Keratinocyte (primary cell): ENCODE measurements around the gene SMIM35. TPM values are rescaled to one million over a fixed set of nuclear protein-coding genes. Genes with fewer than 3 reads are reported as not detected.

ENCODE experiments used
- DNase-seq: peaks from one replicate; pipeline ENCODE4 v3.0.0-alpha.2; 2011; ENCODE audit warnings: low read depth, missing footprints, low spot score
- FAIRE-seq: peaks from 2 replicates; lab custom pipeline; 2011; peaks lifted over from hg19 to GRCh38; lab: Jason Lieb, UNC
- H2AFZ ChIP-seq: 2 replicates; pipeline ENCODE4 v1.6.0; 2012; ENCODE audit warnings: low read length, control low read depth, inconsistent platforms; ENCODE audit not compliant: control insufficient read depth
- H3K27ac ChIP-seq: 2 replicates; pipeline ENCODE4 v1.5.1; 2011; ENCODE audit warnings: low read length; ENCODE audit not compliant: control insufficient read depth, insufficient read depth
- H3K27me3 ChIP-seq: 3 replicates; pipeline ENCODE4 v1.6.0; 2011; ENCODE audit warnings: low read length; ENCODE audit not compliant: control insufficient read depth, insufficient read depth; ENCODE audit errors: extremely low read depth
- H3K36me3 ChIP-seq, 2 experiments: 2 replicates in 1 of 2; 3 replicates in 1 of 2; pipeline ENCODE4 v1.5.1; 2011; ENCODE audit warnings: low read length in 2 of 2, mild to moderate bottlenecking in 1 of 2; ENCODE audit not compliant: control insufficient read depth in 2 of 2, insufficient read depth in 2 of 2; ENCODE audit errors: extremely low read depth in 1 of 2
- H3K4me1 ChIP-seq: 3 replicates; pipeline ENCODE4 v1.5.1; 2011; ENCODE audit warnings: low read length; ENCODE audit not compliant: control insufficient read depth, insufficient read depth; ENCODE audit errors: extremely low read depth
- H3K4me2 ChIP-seq: 3 replicates; pipeline ENCODE4 v1.6.0; 2011; ENCODE audit warnings: low read depth, low read length; ENCODE audit not compliant: control insufficient read depth, insufficient read depth; ENCODE audit errors: extremely low read depth
- H3K4me3 ChIP-seq, 3 experiments: fragments of 200-600 bp in 1 of 3; sonication (generic) in 1 of 3; 2 replicates in 2 of 3; 3 replicates in 1 of 3; pipeline ENCODE4 v1.5.1; 2011 to 2016; ENCODE audit warnings: low read length in 3 of 3, mild to moderate bottlenecking in 3 of 3, control low read depth in 2 of 3, inconsistent platforms in 1 of 3, low read depth in 1 of 3, mixed read lengths in 1 of 3, mixed run types in 1 of 3, moderate library complexity in 1 of 3; ENCODE audit not compliant: control insufficient read depth in 2 of 3, insufficient read depth in 2 of 3; ENCODE audit errors: extremely low read depth in 1 of 3
- H3K79me2 ChIP-seq: 2 replicates; pipeline ENCODE4 v1.6.0; 2012; ENCODE audit warnings: low read length; ENCODE audit not compliant: control insufficient read depth, insufficient read depth
- H3K9ac ChIP-seq: 3 replicates; pipeline ENCODE4 v1.6.0; 2011; ENCODE audit warnings: low read length; ENCODE audit not compliant: control insufficient read depth, insufficient read depth; ENCODE audit errors: extremely low read depth
- H3K9me1 ChIP-seq: 3 replicates; pipeline ENCODE4 v1.6.0; 2011; ENCODE audit warnings: low read length; ENCODE audit not compliant: control insufficient read depth, insufficient read depth; ENCODE audit errors: extremely low read depth
- H3K9me3 ChIP-seq: 2 replicates; pipeline ENCODE4 v1.5.1; 2012; ENCODE audit warnings: low read depth, low read length; ENCODE audit not compliant: control insufficient read depth
- H4K20me1 ChIP-seq: 3 replicates; pipeline ENCODE4 v1.6.0; 2011; ENCODE audit warnings: low read length; ENCODE audit not compliant: control insufficient read depth, insufficient read depth; ENCODE audit errors: extremely low read depth
- CTCF ChIP-seq, 3 experiments: IDR thresholded peaks in 1 of 3; conservative IDR thresholded peaks in 1 of 3; optimal IDR thresholded peaks in 1 of 3; 2 replicates in 2 of 3; 3 replicates in 1 of 3; pipeline versions ENCODE3 to v1.5.1; 2011; ENCODE audit warnings: low read length in 3 of 3, mild to moderate bottlenecking in 3 of 3, moderate library complexity in 2 of 3, control low read depth in 1 of 3, inconsistent platforms in 1 of 3; ENCODE audit not compliant: insufficient read depth in 2 of 3; ENCODE audit errors: extremely low read depth in 1 of 3
- EZH2 ChIP-seq: IDR thresholded peaks from one replicate; pipeline ENCODE4 v1.6.1; 2012; ENCODE audit warnings: inconsistent platforms, mild to moderate bottlenecking, low read length, moderate library complexity
- dilution Hi-C: fragments of 300-500 bp; cut with MboI; formaldehyde crosslinking; loops from one replicate; pipeline ENCODE4 v1.7.0; 2020; ENCODE audit warnings: low sequenced_read_pairs; ENCODE audit not compliant: extremely low pct_ligation_motif_present
- polyA plus RNA-seq, 5 experiments: library from polyadenylated mRNA; depleted of rRNA in 3 of 5; stranded (reverse) in 3 of 5; stranded (forward) in 1 of 5; unstranded in 1 of 5; fragments of >200 nt; gene quantifications; 1 replicate in 1 of 5; 2 replicates in 3 of 5; 3 replicates in 1 of 5; pipeline versions ENCODE4 v1.2.1 to v1.2.3, GENCODE V29; 2011 to 2012; ENCODE audit warnings: missing spikeins in 2 of 5, low read depth in 1 of 5, low replicate concordance in 1 of 5

Gene SMIM35
- polyA plus RNA-seq, 1 donor (not counting 4 experiments of a cell fraction or from before 2014, with no cell fraction given): not detected

DNA sequence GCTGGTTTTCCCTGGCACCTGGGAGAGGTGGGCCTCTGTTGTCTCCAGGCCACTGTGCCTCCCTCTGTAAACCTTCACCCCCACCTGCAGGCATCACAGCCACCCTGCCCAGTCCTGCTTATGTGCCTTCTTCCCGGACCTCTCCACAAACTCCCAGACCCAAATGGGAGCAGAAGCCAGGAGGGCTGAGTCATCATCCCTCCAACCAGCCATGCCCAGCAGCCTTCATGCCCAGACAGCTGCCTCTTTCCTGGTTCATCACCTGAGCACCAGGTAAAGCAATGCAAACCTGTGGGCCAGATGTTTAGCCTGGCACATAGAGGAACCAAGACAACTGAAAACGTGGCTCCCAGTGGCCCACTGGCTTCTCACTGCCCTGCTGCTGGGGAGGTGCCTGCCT is 12.0 kb downstream of the SMIM35 start:
- TF ChIP-seq EZH2 (no peak), CTCF (optimal IDR thresholded peaks at IDR 0.05 in 1 of 3, IDR thresholded peaks at IDR 0.05 in 1 of 3, conservative IDR thresholded peaks at IDR 0.05 in 1 of 3; ENCODE audit: extremely low read depth in 1 of 3, insufficient read depth in 2 of 3, low read length in 3 of 3) (peak in 1 of 3 experiments; percentile 55)
- Histone ChIP-seq H3K9me3 (no peaks in the 10 kb centered on the region), H2AFZ (peak overlapping the region; percentile 51), H4K20me1 (no peaks in the 10 kb centered on the region), H3K27me3 (no peaks in the 10 kb centered on the region), H3K4me3 (no peak overlapping the region), H3K27ac (peak overlapping the region; percentile 73), H3K9me1 (no peaks in the 10 kb centered on the region), H3K79me2 (no peaks in the 10 kb centered on the region), H3K9ac (peak overlapping the region; percentile 40), H3K4me2 (peak overlapping the region; percentile 43), H3K4me1 (peaks cover 33% of the 10 kb centered on the region), H3K36me3 (no peaks in the 10 kb centered on the region)
- DNase-seq (peak; percentile 73), FAIRE-seq (peak; percentile 98)
- dilution Hi-C loops: no loop called here

GRCh38 chr11:118074091-118074685 is 12.6 kb downstream of the SMIM35 start:
- FAIRE-seq: no peak
- H3K4me2 ChIP-seq: peak overlapping the region; percentile 43
- H3K4me1 ChIP-seq: peaks cover 33% of the 10 kb centered on the region
- no peaks in the 10 kb centered on the region for H3K9me1 ChIP-seq
- TF ChIP-seq CTCF (optimal IDR thresholded peaks at IDR 0.05 in 1 of 3, IDR thresholded peaks at IDR 0.05 in 1 of 3, conservative IDR thresholded peaks at IDR 0.05 in 1 of 3; ENCODE audit: extremely low read depth in 1 of 3, insufficient read depth in 2 of 3, low read length in 3 of 3) (no peak), EZH2 (no peak)
- H3K9ac ChIP-seq: peak overlapping the region; percentile 40
- no peak for DNase-seq
- no peaks in the 10 kb centered on the region for H3K36me3 ChIP-seq
- H3K27ac ChIP-seq: peak overlapping the region; percentile 73
- no peaks in the 10 kb centered on the region for H3K27me3 ChIP-seq
- no peak overlapping the region for H2AFZ ChIP-seq
- no peak overlapping the region for H3K4me3 ChIP-seq
- no peaks in the 10 kb centered on the region for H3K79me2 ChIP-seq
- no peaks in the 10 kb centered on the region for H4K20me1 ChIP-seq
- H3K9me3 ChIP-seq: no peaks in the 10 kb centered on the region
- dilution Hi-C loops: no loop called here
